ENCODE data around the gene PSMC1.

Gene PSMC1

GRCh38 chr14:90295870-90296516 lies 39.6 kb downstream of the PSMC1 start:
- ChIA-PET CTCF (interaction anchor here (5.9 kb wide), 1 partner anchor 6 kb away, joined by 48 read pairs; no protein-coding TSS in a partner anchor), POLR2A (no interaction called here)
- TF ChIP-seq, protein P1, sequence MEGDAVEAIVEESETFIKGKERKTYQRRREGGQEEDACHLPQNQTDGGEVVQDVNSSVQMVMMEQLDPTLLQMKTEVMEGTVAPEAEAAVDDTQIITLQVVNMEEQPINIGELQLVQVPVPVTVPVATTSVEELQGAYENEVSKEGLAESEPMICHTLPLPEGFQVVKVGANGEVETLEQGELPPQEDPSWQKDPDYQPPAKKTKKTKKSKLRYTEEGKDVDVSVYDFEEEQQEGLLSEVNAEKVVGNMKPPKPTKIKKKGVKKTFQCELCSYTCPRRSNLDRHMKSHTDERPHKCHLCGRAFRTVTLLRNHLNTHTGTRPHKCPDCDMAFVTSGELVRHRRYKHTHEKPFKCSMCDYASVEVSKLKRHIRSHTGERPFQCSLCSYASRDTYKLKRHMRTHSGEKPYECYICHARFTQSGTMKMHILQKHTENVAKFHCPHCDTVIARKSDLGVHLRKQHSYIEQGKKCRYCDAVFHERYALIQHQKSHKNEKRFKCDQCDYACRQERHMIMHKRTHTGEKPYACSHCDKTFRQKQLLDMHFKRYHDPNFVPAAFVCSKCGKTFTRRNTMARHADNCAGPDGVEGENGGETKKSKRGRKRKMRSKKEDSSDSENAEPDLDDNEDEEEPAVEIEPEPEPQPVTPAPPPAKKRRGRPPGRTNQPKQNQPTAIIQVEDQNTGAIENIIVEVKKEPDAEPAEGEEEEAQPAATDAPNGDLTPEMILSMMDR (IDR thresholded peaks at IDR 0.05; ENCODE audit: insufficient read depth, low read length, missing control alignments), result no peak
- DNase-seq (ENCODE audit: low read depth, low spot score), result no peak
- H3K4me3 ChIP-seq (ENCODE audit: low read depth, low read length), result no peak overlapping the region

- POLR2A ChIA-PET, result no interaction called here
- no peak for DNase-seq (ENCODE audit: low read depth, low spot score)
- TF ChIP-seq, protein P1 (IDR thresholded peaks at IDR 0.05; ENCODE audit: insufficient read depth, low read length, missing control alignments), result no peak
- no peak overlapping the region for H3K4me3 ChIP-seq (ENCODE audit: low read depth, low read length)
- CTCF ChIA-PET, result interaction anchor here (0.7 to 5.9 kb wide), 2 partner anchors 7 to 399 kb away, joined by 3 to 48 read pairs; no protein-coding TSS in a partner anchor
Observed at GRCh38 chr14:90296641-90297040, 40.3 kb downstream of the PSMC1 start.

DNA sequence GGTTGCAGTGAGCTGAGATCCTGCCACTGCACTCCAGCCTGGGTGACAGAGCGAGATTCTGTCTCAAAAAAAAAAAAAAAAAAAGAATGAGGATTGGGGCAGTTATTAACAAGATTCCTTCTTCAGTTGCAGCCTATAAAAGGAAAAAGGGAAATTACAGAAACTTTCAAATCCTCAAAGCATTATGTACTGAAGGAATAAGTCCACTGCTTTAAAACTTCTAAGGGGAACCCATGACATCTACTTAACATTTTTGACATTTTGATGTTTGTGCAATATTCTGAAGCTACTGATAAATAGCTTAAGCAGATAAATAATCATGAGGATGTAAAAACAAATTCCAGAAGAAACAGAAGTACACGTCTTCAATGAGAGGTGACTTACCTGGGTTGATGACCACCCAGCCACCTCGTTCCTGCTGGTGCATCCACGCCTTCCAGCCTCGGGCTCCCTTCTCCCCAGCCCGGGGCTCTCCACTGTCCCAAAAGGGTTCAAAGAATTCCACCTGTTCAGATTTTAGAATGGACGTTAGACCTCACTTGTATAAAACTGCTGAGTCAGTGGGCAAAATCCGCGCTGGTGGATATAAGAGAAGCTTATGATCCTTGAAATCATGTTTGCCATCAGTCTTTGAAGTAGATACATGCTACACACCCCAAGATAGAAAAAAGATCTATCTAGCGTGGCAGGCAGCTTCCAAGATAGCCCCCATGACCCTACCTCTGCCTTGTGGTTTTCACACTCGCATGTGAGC lies 41.7 kb downstream of the PSMC1 start:
- no peak for DNase-seq (ENCODE audit: low read depth, low spot score)
- POLR2A ChIA-PET, result no interaction called here
- CTCF ChIA-PET, result interaction anchor here (1.6 to 5.9 kb wide), 4 partner anchors 8 to 461 kb away, joined by 3 to 48 read pairs (median 8); no protein-coding TSS in a partner anchor
- no peak overlapping the region for H3K4me3 ChIP-seq (ENCODE audit: low read depth, low read length)
- TF ChIP-seq, protein P1 (IDR thresholded peaks at IDR 0.05; ENCODE audit: insufficient read depth, low read length, missing control alignments), result no peak

- DNase-seq (ENCODE audit: low read depth, low spot score), result no peak
- ChIA-PET POLR2A (no interaction called here), CTCF (interaction anchor here (2.1 to 5.9 kb wide), 2 partner anchors 10 to 459 kb away, joined by 12 to 48 read pairs; no protein-coding TSS in a partner anchor)
- H3K4me3 ChIP-seq (ENCODE audit: low read depth, low read length), result no peak overlapping the region
- TF ChIP-seq, protein P1 (IDR thresholded peaks at IDR 0.05; ENCODE audit: insufficient read depth, low read length, missing control alignments), result no peak
Observed at GRCh38 chr14:90299408-90299807, 43.1 kb downstream of the PSMC1 start.

- H3K4me3 ChIP-seq (ENCODE audit: low read depth, low read length), result no peak overlapping the region
- TF ChIP-seq, protein P1 (IDR thresholded peaks at IDR 0.05; ENCODE audit: insufficient read depth, low read length, missing control alignments), result no peak
- DNase-seq (ENCODE audit: low read depth, low spot score), result no peak
- CTCF ChIA-PET, result interaction anchor here (0.6 to 5.9 kb wide), 20 partner anchors 9 to 873 kb away, joined by 3 to 74 read pairs (median 6); partner anchors contain the start of gene TTC7B
- POLR2A ChIA-PET, result no interaction called here
Observed at GRCh38 chr14:90300611-90301047, 44.3 kb downstream of the PSMC1 start.

DNA sequence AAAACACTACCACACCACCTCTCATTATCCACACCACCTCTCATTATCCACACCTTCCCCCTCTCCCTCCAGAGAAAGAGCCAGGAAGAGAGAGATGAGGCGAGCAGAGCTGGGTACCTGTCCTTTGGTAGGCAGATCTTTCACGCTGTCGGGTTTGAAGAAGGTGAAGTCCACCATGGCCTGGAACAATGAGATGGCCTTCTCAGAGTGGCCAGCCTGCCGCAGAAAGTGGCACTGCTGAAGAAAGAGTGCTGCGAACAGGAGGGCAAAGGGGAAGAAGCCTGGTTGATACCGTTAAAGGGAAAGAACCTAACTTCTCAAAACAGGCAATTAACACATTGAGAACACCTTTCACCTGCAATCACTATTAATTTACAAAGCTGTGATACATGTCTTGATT lies 44.8 kb downstream of the PSMC1 start:
- DNase-seq (ENCODE audit: low read depth, low spot score), result no peak
- H3K4me3 ChIP-seq (ENCODE audit: low read depth, low read length), result no peak overlapping the region
- ChIA-PET POLR2A (interaction anchor here (0.9 to 1.2 kb wide), 3 partner anchors 96 to 457 kb away, joined by 3 to 8 read pairs (median 4); partner anchors contain the start of gene CALM1), CTCF (interaction anchor here (0.6 to 5.9 kb wide), 34 partner anchors 9 to 872 kb away, joined by 3 to 74 read pairs (median 5); partner anchors contain the start of gene TTC7B)
- TF ChIP-seq, protein P1 (IDR thresholded peaks at IDR 0.05; ENCODE audit: insufficient read depth, low read length, missing control alignments), result no peak

Measured in AG04449 (cell line).